Fibroblast of peridontal ligament (primary cell): ENCODE data around the gene ZNF598.

Experiments used
- DNase-seq: peaks from one replicate; pipeline ENCODE4 v3.0.0-alpha.2; 2010; ENCODE audit errors: extremely low read depth

The ZNF598 gene

GRCh38 chr16:2006317-2006716, 3.3 kb downstream of the ZNF598 start:
- DNase-seq, result no peak

- no peak for DNase-seq
Observed at GRCh38 chr16:2005646-2006045, 4.0 kb downstream of the ZNF598 start.

- no peak for DNase-seq
Observed at GRCh38 chr16:2004795-2005517, 4.7 kb downstream of the ZNF598 start.

- DNase-seq, result peak; percentile 69
Observed at GRCh38 chr16:2003827-2004641, 5.6 kb downstream of the ZNF598 start.

GRCh38 chr16:2003231-2003826, 6.3 kb downstream of the ZNF598 start:
- DNase-seq, result no peak

GRCh38 chr16:2002406-2003230, 7.0 kb downstream of the ZNF598 start:
- DNase-seq, result no peak

GRCh38 chr16:2001456-2002355, 7.9 kb downstream of the ZNF598 start:
- DNase-seq, result no peak

- DNase-seq, result no peak
Observed at GRCh38 chr16:2001035-2001434, 8.6 kb downstream of the ZNF598 start.

GRCh38 chr16:1999866-2000514, 9.6 kb downstream of the ZNF598 start:
- no peak for DNase-seq

- no peak for DNase-seq
Observed at GRCh38 chr16:1998852-1999801, 10.5 kb downstream of the ZNF598 start.

- DNase-seq, result no peak
Observed at GRCh38 chr16:1998360-1998835, 11.2 kb downstream of the ZNF598 start.

- peak; percentile 80 for DNase-seq
Observed at GRCh38 chr16:1997494-1998359, 11.9 kb downstream of the ZNF598 start.

- no peak for DNase-seq
Observed at GRCh38 chr16:1993731-1994131, 15.9 kb downstream of the ZNF598 start.

- DNase-seq, result no peak
Observed at GRCh38 chr16:1992704-1993317, 16.8 kb downstream of the ZNF598 start.

GRCh38 chr16:1991948-1992703, 17.5 kb downstream of the ZNF598 start:
- DNase-seq, result peak; percentile 75

GRCh38 chr16:1991588-1991947, 18.1 kb downstream of the ZNF598 start:
- no peak for DNase-seq

- DNase-seq, result no peak
Observed at GRCh38 chr16:1991135-1991551, 18.5 kb downstream of the ZNF598 start.
